Activated B cell treated with CpG ODN at 0.5 μM for 24 hours (primary cell): Measurements from ENCODE around the gene IVNS1ABP. TPM values are rescaled to one million over a fixed set of nuclear protein-coding genes. Genes with fewer than 3 reads are reported as not detected.

Source experiments
- ATAC-seq: fragments of 200-7000 bp; cut with Tn5 transposase; one replicate; pipeline ENCODE4 v1.10.0; 2021; ENCODE audit warnings: low read depth, mild to moderate bottlenecking, moderate library complexity
- CTCF ChIA-PET: fragments of 350-600 bp; sonication (Branson Sonifier 250); formaldehyde crosslinking; loops from one replicate; lab custom pipeline; 2021; ENCODE audit warnings: antibody characterized with exemption; lab: Charles Lee
- POLR2A ChIA-PET: fragments of 350-600 bp; sonication (Branson Sonifier 250); formaldehyde crosslinking; loops from one replicate; lab custom pipeline; 2021; ENCODE audit warnings: antibody characterized with exemption; lab: Charles Lee
- DNase-seq: peaks from one replicate; pipeline ENCODE4 v3.0.0; 2022
- H3K27ac Mint-ChIP-seq: one replicate; pipeline ENCODE4 v1.8.0; 2020; ENCODE audit warnings: mixed read lengths
- H3K27me3 Mint-ChIP-seq: one replicate; pipeline ENCODE4 v1.8.0; 2021; ENCODE audit warnings: mixed read lengths
- H3K36me3 Mint-ChIP-seq: one replicate; pipeline ENCODE4 v1.8.0; 2021; ENCODE audit warnings: low read depth, mixed read lengths
- H3K4me1 Mint-ChIP-seq: one replicate; pipeline ENCODE4 v1.8.0; 2021; ENCODE audit warnings: mixed read lengths
- H3K4me3 Mint-ChIP-seq: one replicate; pipeline ENCODE4 v1.8.0; 2020; ENCODE audit warnings: mild to moderate bottlenecking, mixed read lengths
- H3K9me3 Mint-ChIP-seq: one replicate; pipeline ENCODE4 v1.8.0; 2020; ENCODE audit warnings: mixed read lengths
- CTCF ChIP-seq: fragments of 200-600 bp; IDR thresholded peaks from one replicate; pipeline ENCODE4 v1.8.0; 2022; ENCODE audit warnings: antibody characterized with exemption, mild to moderate bottlenecking
- intact Hi-C: fragments of 100-400 bp; cut with micrococcal nuclease; formaldehyde crosslinking; loops from one replicate; pipeline ENCODE4 v1.15.1; 2024
- total RNA-seq: library from RNA; stranded (reverse); gene quantifications from 2 replicates; pipeline ENCODE4 v1.2.3, GENCODE V29; 2022

Gene IVNS1ABP
- total RNA-seq, 1 donor from 2014 or later, result 149 TPM

- ATAC-seq, result no peak
Measured at GRCh38 chr1:185312361-185313138, 4.5 kb downstream of the IVNS1ABP start.

GRCh38 chr1:185311589-185312225 is 5.3 kb downstream of the IVNS1ABP start:
- POLR2A ChIA-PET, result no interaction called here
- DNase-seq, result no peak
- no peak for TF ChIP-seq CTCF
- intact Hi-C loops, result loop anchor here (10.0 kb wide), 1 partner anchor 213 kb away; no protein-coding TSS in a partner anchor
- Mint-ChIP-seq H3K4me3 (no peak overlapping the region), H3K36me3 (peaks cover 50% of the 10 kb centered on the region), H3K27me3 (no peaks in the 10 kb centered on the region), H3K4me1 (peaks cover 50% of the 10 kb centered on the region), H3K9me3 (no peaks in the 10 kb centered on the region), H3K27ac (no peak overlapping the region)
- CTCF ChIA-PET, result interaction anchor here (1.7 kb wide), 1 partner anchor 359 kb away, joined by 7 read pairs; no protein-coding TSS in a partner anchor
- ATAC-seq, result no peak

More at GRCh38 chr1:185312361-185313138, 4.5 kb downstream of the IVNS1ABP start:
- Mint-ChIP-seq H3K27ac (no peak overlapping the region), H3K27me3 (no peaks in the 10 kb centered on the region), H3K36me3 (peaks cover 49% of the 10 kb centered on the region), H3K9me3 (no peaks in the 10 kb centered on the region), H3K4me1 (peaks cover 52% of the 10 kb centered on the region), H3K4me3 (peak overlapping the region; percentile 97)
- no peak for DNase-seq
- intact Hi-C loops, result loop anchor here (10.0 kb wide), 1 partner anchor 212 kb away; no protein-coding TSS in a partner anchor
- ChIA-PET POLR2A (interaction anchor here (0.8 to 2.1 kb wide), 4 partner anchors 27 to 358 kb away, joined by 3 to 10 read pairs (median 3); no protein-coding TSS in a partner anchor), CTCF (interaction anchor here (1.7 to 2.1 kb wide), 3 partner anchors 358 to 368 kb away, joined by 7 to 11 read pairs (median 8); no protein-coding TSS in a partner anchor)
- TF ChIP-seq CTCF, result no peak

DNA sequence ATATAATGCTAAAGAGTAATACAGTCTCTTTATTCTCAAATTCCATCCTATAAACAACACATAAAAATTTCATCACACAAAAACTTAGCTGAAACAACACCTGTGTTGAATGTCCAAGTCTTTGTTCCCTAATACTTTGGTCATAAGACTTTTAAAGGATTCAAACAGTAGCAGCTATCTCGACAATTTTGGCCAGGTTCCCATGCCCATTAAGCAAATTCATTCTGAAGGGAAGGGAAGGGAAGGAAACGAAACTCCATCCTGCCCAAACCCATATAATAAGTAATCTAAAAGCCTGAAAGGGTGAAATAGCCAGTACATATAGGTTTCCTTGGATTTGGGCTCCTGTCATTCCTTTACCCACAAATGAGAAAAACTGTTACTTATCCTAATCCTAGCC is 7.5 kb downstream of the IVNS1ABP start:
- no peak for TF ChIP-seq CTCF
- peaks cover 65% of the 10 kb centered on the region for H3K36me3 Mint-ChIP-seq
- no peaks in the 10 kb centered on the region for H3K27me3 Mint-ChIP-seq
- ChIA-PET CTCF (interaction anchor here (1.4 kb wide), 1 partner anchor 371 kb away, joined by 4 read pairs; no protein-coding TSS in a partner anchor), POLR2A (no interaction called here)
- intact Hi-C loops, result loop anchor here (10.0 kb wide), 1 partner anchor 1025 kb away; no protein-coding TSS in a partner anchor
- H3K4me1 Mint-ChIP-seq, result peaks cover 36% of the 10 kb centered on the region
- no peak overlapping the region for H3K4me3 Mint-ChIP-seq
- H3K9me3 Mint-ChIP-seq, result no peaks in the 10 kb centered on the region
- no peak overlapping the region for H3K27ac Mint-ChIP-seq
- DNase-seq (no peak), ATAC-seq (no peak)

DNA sequence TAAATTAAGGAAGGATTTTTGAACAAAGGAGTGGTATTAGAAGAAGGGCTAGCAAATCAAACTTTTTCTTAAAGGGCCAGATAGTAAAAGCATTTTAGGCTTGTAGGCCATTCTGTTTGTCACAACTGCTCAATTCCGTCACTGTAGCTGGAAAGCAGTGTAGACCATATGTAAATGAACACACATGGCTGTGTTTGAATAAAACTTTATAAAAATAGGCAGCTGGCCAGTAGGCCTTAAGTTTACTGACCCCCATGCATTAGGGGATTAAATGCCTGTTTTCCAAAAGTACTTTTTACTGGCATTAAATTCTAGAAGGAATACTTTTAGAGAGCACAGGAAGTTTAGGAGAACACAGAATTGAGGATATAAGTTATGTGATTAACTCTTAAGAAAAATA is 8.9 kb downstream of the IVNS1ABP start:
- DNase-seq (no peak), ATAC-seq (no peak)
- intact Hi-C loops, result loop anchor here (10.0 kb wide), 1 partner anchor 1027 kb away; no protein-coding TSS in a partner anchor
- CTCF ChIA-PET, result no interaction called here
- no peak for TF ChIP-seq CTCF
- H3K9me3 Mint-ChIP-seq, result no peaks in the 10 kb centered on the region
- no peak overlapping the region for H3K27ac Mint-ChIP-seq
- POLR2A ChIA-PET, result no interaction called here
- peaks cover 78% of the 10 kb centered on the region for H3K36me3 Mint-ChIP-seq
- H3K4me3 Mint-ChIP-seq, result no peak overlapping the region
- peaks cover 21% of the 10 kb centered on the region for H3K4me1 Mint-ChIP-seq
- H3K27me3 Mint-ChIP-seq, result no peaks in the 10 kb centered on the region
